Mucosa of descending colon (tissue), 3 donors: Measurements from ENCODE around the gene PRM1. TPM values are rescaled to one million over a fixed set of nuclear protein-coding genes. Genes with fewer than 3 reads are reported as not detected.

Source experiments
- ATAC-seq: fragments of 200-7000 bp; cut with Tn5 transposase; one replicate; pipeline ENCODE4 v1.9.1; 2020; ENCODE audit warnings: mild to moderate bottlenecking, moderate library complexity
- DNase-seq, 3 donors: peaks; one replicate each; pipeline ENCODE4 v3.0.0-alpha.2; 2020
- H3K36me3 ChIP-seq: fragments of 200-600 bp; one replicate; pipeline ENCODE4 v1.8.0; 2021; ENCODE audit warnings: low read depth, mild to moderate bottlenecking
- H3K4me1 ChIP-seq: fragments of 200-600 bp; one replicate; pipeline ENCODE4 v1.8.0; 2021; ENCODE audit warnings: low read depth, mild to moderate bottlenecking
- H3K4me3 ChIP-seq: fragments of 200-600 bp; one replicate; pipeline ENCODE4 v1.8.0; 2021; ENCODE audit warnings: mild to moderate bottlenecking
- H3K9me3 ChIP-seq: fragments of 200-600 bp; one replicate; pipeline ENCODE4 v1.8.0; 2021; ENCODE audit warnings: mild to moderate bottlenecking
- intact Hi-C, 2 donors: fragments of 100-400 bp; cut with DNase I in 1 of 2; cut with micrococcal nuclease in 1 of 2; formaldehyde crosslinking; loops; one replicate each; pipeline versions ENCODE4 v1.11.0 to v1.11.1; 2022; cut with DNase I, micrococcal nuclease
- total RNA-seq, 3 donors: library from RNA; stranded (reverse); fragmentation: NEBNext Ultra II Directional in 2 of 3; extraction: Animal tissue kit (Norgen Biotek cat#: 25700) in 2 of 3; gene quantifications; one replicate each; pipeline versions ENCODE4 v1.2.1 to v1.2.4, GENCODE V29; 2021 to 2023
- TF ChIP-seq, protein P1 (sequence below): fragments of 200-600 bp; IDR thresholded peaks from one replicate; pipeline ENCODE4 v1.8.0; 2022; ENCODE audit warnings: antibody characterized with exemption, mild to moderate bottlenecking
- donor health status: DM: no; HTN: no; CAD: no; lungs with moderate emphysema.
- donor health status: DM: no; HTN: no; CAD: no.
- donor health status: DM: no; HTN: yes; CAD: no.

Gene PRM1
- total RNA-seq, 3 donors from 2014 or later = not detected

DNA sequence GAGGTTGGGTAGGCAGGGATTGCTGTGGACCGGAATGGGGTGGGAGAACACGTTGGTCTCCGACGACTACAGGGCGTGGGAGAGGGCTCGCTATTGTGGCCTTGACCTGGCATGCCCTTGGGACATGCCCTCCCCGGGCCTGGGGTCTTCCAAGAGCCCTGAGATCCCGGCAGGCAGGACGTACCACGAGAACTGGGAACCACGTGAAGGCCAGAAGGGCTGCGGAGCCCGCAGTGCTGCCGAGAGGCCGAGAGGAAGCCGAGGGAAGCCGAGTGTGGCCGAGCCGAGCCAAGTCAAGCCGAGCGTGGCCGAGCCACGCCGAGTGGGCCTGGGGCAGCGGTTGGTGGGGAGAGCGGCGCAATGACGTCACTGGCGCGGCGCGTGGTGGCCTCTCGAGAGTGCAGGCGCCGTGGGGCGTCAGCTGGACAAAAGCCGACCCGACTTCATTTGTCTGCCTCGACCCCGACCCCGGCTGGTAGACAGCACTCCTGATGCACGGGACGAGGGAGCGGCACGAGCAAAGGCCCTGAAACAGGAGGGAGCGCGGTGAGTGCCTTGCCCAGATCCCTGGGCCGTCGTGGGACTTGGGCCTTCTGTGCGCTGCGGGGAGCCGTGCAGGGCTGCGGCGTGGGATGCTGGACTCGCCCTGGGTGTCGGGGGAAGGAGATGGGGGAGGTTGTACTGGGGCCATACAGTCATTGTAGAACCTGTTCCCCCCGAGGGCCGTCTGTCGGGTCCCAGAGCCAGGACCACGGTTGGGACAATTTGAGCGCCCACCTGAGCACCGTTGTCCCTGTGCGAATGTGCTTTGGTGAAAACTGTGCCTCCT is 31.7 kb downstream of the PRM1 start:
- Histone ChIP-seq H3K4me3 (no peak overlapping the region), H3K9me3 (no peaks in the 10 kb centered on the region), H3K36me3 (no peaks in the 10 kb centered on the region), H3K4me1 (peaks cover 1% of the 10 kb centered on the region)
- ATAC-seq = no peak
- DNase-seq = no peak
- intact Hi-C loops = loop anchor here in 1 of 2 donors (10.0 kb wide), 1 partner anchor 275 kb away; no protein-coding TSS in a partner anchor
- TF ChIP-seq, protein P1, sequence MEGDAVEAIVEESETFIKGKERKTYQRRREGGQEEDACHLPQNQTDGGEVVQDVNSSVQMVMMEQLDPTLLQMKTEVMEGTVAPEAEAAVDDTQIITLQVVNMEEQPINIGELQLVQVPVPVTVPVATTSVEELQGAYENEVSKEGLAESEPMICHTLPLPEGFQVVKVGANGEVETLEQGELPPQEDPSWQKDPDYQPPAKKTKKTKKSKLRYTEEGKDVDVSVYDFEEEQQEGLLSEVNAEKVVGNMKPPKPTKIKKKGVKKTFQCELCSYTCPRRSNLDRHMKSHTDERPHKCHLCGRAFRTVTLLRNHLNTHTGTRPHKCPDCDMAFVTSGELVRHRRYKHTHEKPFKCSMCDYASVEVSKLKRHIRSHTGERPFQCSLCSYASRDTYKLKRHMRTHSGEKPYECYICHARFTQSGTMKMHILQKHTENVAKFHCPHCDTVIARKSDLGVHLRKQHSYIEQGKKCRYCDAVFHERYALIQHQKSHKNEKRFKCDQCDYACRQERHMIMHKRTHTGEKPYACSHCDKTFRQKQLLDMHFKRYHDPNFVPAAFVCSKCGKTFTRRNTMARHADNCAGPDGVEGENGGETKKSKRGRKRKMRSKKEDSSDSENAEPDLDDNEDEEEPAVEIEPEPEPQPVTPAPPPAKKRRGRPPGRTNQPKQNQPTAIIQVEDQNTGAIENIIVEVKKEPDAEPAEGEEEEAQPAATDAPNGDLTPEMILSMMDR = no peak

DNA sequence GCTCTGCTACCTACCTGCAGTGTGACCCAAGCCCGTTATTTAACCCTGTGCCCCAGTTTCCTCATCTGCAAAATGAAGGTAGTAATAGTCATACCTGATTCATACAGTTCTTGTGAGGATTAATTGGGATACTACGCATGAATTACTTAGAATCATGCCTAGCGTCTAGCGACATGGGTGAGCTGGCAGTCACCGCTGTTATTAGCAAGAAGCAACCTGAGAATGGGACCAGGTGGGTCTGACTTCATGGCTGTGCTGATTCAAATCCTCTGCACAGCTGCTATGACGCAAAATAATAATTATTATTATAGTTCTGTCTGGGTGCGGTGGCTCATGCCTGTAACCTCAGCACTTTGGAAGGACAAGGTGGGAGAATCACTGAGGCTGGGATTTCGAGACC is 33.0 kb downstream of the PRM1 start:
- intact Hi-C loops = no loop called here
- ATAC-seq = no peak
- no peaks in the 10 kb centered on the region for H3K4me1 ChIP-seq
- no peaks in the 10 kb centered on the region for H3K9me3 ChIP-seq
- no peaks in the 10 kb centered on the region for H3K36me3 ChIP-seq
- no peak overlapping the region for H3K4me3 ChIP-seq
- TF ChIP-seq, protein P1 = no peak
- DNase-seq = no peak

DNA sequence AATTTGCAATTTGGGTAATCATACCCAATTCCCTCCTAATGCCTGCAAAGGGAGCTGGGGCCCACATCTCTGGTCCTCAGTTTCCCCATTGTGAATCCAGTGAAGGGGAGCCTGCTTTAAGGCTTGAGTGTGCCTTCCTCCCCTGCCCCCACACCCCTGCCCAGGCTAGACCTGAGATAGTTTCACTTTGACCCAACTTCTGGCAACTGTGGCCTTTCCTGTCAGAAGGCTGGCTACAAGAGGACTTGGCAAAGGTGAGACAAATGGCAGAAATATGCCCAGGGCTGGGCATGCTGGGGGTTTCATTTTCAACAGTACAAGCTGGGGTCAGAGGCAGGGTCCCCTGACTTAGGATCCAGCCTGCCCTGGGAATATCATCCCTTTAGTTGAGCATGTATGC is 35.1 kb downstream of the PRM1 start:
- H3K36me3 ChIP-seq = no peaks in the 10 kb centered on the region
- TF ChIP-seq, protein P1 = no peak
- H3K4me3 ChIP-seq = no peak overlapping the region
- intact Hi-C loops = no loop called here
- H3K4me1 ChIP-seq = no peaks in the 10 kb centered on the region
- H3K9me3 ChIP-seq = no peaks in the 10 kb centered on the region
- DNase-seq (no peak), ATAC-seq (no peak)

DNA sequence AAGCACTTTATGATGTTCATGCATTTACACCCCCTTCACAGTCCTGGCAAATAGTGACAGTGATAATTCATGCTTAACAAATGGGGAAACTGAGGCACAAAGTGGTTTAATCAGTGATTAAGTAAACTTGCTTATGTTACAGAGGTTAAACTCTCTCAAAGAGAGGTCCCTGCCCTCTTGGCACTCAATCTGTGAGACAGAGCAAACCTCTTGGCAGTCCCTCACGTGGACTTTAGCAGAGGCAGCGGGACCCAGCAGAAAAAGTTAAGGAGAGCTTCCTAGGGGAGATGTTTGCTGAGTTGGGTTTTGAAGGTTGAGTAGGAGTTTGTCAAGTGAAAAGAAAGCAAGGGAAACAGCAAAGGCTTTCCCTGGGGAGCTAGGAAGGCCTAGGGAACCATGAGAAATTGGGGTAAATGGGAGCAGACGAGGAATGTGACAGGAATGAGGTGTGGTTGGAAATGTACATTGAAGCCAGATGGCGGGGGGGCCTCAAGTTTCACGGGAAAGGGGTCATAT is 35.9 kb downstream of the PRM1 start:
- Histone ChIP-seq H3K4me3 (no peak overlapping the region), H3K9me3 (no peaks in the 10 kb centered on the region), H3K36me3 (no peaks in the 10 kb centered on the region), H3K4me1 (no peaks in the 10 kb centered on the region)
- DNase-seq = no peak
- ATAC-seq = no peak
- TF ChIP-seq, protein P1 = no peak
- intact Hi-C loops = no loop called here

DNA sequence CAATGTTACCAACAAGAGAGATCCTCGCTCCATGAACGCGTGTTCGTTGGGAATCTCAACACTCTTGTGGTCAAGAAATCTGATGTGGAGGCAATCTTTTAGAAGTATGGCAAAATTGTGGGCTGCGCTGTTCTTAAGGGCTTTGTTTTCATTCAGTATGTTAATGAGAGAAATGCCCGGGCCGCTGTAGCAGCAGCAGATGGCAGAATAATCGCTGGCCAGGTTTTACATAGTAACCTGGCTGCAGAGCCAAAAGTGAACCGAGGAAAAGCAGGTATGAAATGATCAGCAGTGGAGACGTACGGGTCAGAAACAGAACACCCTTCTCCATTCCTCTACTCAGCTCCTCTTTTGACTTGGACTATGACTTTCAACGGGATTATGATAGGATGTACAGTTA is 38.5 kb downstream of the PRM1 start:
- no peak overlapping the region for H3K4me3 ChIP-seq
- DNase-seq (no peak), ATAC-seq (no peak)
- intact Hi-C loops = no loop called here
- TF ChIP-seq, protein P1 = no peak
- H3K36me3 ChIP-seq = no peaks in the 10 kb centered on the region
- H3K9me3 ChIP-seq = no peaks in the 10 kb centered on the region
- no peaks in the 10 kb centered on the region for H3K4me1 ChIP-seq
